ENCODE data around the gene YWHAB.

The YWHAB gene

DNA sequence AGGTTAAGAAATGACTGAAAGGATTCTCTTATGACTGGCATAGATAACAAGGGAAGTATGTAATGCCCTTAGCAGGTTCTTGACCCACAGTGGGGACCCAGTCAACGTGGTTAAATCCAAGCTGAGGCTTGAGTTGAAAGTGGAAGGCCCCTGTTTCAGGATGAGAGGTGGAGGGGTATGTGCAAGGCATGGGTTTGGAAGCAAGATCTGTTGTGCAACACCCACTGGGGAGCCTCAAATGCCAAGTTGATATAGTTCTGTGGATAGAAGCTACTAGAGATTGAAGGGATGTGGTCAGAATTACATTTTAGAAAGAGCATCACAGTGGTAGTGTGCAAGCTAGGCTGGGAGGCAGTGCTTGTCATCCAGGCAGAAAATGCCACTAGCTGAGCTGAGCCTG is 29.4 kb downstream of the YWHAB start:
- peak in 1 of 5 donors; percentile 52 for DNase-seq

DNA sequence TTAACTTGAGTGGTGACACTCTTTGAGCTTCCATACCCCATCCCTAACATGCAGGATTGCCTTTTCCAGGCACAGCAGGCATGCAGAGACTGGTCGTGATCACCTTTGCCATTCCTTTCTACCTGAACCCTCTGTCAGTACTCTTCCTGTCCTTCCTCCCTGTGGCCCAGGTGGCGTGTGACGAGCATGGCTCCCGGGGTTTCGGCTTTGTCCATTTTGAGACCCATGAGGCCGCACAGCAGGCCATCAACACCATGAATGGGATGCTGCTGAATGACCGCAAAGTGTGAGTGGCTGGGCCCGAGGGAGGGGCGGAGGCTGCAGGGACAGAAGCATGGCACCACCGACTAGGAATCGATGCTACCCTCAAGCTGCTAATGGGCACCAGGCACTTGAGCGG is 31.1 kb downstream of the YWHAB start:
- DNase-seq, result no peak

DNA sequence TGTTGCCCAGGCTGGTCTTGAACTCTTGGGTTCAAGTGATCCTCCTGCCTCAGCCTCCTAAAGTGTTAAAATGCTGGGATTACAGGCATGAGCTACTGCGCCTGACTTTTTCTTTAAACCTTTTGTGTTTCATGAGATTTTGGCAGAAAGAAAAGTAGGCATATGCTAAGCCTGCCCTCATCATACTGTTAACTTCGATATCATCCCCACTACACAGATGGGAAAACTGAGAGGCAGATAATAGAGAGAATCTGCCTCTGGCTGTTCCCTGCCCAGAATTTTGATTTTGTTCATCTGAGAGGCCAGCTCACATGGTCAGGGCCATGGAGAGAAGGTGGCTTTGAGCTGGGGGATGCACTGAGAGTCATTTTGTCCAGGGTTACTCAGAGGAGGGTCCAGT is 31.9 kb downstream of the YWHAB start:
- no peak for DNase-seq

DNA sequence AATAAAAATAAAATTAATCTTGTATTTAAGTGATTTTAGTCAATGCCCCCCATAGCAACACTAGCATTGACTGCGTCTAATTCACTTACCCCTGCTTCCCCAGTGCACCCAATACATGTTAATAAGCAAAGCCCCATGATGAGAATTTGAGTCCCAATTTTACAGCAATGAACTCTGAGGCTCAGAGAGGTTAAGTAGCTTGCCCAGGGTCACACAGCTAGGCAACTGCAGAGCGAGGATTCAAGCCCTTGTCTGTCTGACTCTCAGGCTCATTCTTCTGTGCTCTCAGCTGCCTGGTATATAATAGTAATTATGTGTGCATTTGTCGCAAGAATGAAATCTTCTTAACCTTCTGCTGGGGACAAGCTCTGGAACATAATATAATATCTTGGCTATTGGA is 32.8 kb downstream of the YWHAB start:
- no peak for DNase-seq

DNA sequence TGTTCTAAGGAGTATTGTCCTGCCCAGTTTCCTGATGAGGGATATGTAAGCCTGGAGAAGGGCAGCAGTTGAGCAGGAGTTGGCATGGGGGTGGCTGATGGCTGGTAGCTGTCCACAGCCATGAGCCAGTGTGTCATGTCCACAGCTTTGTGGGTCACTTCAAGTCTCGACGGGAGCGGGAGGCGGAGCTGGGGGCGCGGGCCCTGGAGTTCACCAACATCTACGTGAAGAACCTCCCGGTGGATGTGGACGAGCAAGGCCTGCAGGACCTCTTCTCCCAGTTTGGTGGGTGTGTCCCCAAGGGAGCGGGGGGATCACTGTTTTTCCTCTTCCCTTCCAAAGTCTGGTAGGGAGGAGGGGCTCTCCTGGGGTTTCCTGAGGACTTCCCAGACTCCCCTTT is 33.3 kb downstream of the YWHAB start:
- no peak for DNase-seq

DNA sequence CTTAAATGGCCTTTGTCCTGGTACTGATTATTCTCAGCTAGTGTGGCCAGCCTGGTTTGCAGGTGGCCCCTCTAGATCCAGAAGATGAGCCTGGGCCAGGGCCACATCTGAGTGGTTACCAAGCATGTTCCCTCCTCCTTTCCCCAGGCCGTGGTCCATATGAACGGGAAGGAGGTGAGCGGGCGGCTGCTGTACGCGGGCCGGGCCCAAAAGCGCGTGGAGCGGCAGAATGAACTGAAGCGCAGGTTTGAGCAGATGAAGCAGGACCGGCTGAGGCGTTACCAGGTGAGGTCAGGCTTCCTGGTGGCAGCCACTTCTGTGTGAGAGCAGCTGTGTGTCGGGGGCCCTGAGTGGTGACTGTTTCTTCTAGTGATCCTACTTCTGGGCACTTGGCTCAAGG is 35.9 kb downstream of the YWHAB start:
- no peak for DNase-seq

DNA sequence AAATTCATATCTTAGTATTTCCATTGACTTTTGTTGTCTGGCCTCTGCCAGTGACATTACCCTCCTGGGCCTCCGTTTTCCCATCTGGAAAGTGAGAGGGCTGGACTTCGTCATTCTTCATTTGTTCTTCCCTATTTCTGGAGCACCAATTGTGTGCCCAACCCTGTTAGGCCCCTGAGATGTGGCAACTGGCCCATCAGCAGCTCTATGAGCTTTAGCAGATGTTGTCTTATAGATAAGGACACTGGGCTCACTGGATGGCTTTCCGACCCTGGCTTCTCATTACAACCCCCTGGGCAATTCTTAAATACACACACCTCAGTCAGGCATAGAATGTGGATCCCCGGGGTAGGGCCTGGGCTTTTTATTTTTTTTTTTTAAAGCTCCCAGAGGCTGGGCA is 39.0 kb downstream of the YWHAB start:
- DNase-seq, result no peak

DNA sequence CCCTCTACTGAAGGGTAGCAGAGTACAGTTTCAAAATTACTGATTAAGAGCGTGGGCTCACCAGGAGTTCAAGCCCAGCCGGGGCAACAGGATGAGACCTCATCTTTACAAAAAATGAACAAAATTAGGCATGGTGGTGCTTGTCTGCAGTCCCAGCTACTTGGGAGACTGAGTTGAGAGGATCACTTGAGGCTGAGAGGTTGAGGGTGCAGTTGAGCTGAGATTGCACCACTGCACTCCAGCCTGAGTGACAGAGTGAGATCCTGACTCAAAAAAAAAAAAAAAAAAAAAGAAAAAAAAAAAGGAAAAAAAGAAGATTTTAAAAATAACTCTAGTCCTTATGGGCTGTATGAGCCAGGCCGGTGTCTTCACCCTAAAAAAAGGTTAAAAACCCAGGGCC is 43.1 kb downstream of the YWHAB start:
- no peak for DNase-seq

DNA sequence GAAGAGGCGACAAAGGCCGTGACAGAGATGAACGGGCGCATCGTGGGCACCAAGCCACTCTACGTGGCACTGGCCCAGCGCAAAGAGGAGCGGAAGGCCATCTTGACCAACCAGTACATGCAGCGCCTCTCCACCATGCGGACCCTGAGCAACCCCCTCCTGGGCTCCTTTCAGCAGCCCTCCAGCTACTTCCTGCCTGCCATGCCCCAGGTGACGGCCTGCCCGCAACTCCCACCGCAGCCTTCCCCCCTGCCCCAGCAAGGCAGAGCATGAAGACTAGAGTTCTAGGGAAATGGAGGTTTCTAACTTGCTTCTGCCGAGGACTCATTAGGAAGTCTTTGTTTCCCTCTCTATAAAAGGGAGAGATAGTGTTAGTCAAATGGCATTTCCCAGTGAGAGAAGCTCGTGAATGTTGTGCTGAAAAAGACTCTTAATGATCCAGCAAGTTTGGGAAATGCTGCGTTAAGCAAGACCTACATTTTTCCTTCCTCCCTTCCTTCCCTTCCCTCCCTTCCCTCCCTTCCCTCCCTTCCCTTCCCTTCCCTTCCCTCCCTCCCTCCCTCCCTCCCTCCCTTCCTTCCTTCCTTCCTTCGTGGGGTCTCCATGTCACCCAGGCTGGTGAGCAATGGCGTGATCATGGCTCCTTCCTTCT is 45.1 kb downstream of the YWHAB start:
- no peak for DNase-seq

DNA sequence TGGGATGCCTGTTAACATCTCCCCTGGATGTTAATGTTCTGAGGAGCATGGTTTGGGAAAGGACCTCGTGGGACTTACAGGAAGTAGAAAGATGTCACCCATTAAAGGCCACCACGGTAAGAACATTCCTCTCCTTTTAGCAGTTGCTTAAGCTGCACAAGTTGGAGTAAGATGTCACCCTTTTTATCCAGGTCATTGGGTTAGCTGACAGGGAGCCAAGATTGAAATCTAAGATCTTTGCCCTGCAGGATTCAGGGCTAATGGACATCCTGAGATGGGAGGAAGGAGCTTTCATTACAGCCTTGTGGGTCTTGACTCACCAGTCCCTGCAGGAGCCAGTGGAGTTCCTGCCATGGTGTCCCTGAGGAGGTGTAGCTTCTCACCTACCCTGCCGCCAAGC is 46.4 kb downstream of the YWHAB start:
- no peak for DNase-seq

DNA sequence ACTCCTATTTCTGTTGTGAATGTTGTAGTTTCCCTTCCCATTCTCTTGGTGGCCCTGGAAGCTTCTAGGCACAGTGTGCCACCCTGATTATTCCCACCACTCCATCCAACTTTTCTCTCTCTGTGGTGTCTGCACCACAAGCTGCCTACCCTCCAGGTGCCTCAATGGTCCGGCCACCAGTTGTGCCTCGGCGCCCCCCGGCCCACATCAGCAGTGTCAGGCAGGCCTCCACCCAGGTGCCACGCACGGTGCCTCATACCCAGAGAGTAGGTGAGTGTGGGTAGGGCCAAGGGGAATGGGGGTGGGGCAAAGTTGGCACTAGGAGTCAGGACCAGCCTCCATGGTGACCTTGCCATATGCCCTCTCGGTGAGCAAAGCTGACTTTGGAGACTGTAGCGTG is 47.4 kb downstream of the YWHAB start:
- DNase-seq, result no peak

DNA sequence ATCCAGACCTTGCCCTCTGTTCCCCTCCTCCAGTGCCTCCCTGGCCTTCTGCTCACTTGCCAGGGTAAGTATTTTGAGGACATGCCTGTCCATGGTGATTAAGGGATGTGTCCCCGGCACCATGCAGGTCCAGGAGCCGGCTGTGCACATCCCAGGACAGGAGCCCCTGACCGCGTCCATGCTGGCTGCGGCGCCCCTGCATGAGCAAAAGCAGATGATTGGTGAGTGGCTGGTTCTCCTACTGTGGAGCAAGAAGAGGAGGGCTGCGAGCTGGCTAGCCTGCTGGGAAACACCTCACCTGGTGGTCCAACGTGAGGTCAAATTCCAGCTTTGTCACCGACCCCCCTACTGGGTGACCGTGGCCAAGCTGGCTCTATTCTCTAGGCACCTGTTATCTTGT is 51.0 kb downstream of the YWHAB start:
- no peak for DNase-seq

DNA sequence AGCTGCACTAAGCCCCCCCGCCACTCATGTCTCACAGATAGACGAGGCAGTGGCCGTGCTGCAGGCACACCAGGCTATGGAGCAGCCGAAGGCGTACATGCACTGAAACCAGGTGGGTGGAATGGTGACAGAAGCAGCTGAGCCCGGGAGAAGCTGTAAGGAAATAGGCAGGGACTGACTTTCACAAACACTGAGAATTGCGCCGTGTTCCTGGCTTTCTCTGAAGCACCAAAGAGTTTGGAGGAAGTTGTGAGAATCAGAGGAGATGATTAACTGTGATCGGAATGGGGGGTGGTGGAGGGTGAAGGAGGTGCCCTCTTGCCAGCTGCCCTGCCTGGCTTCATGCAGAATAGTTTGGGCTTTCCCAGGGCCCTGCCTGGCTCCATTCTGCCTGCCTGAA is 53.1 kb downstream of the YWHAB start:
- no peak for DNase-seq

DNA sequence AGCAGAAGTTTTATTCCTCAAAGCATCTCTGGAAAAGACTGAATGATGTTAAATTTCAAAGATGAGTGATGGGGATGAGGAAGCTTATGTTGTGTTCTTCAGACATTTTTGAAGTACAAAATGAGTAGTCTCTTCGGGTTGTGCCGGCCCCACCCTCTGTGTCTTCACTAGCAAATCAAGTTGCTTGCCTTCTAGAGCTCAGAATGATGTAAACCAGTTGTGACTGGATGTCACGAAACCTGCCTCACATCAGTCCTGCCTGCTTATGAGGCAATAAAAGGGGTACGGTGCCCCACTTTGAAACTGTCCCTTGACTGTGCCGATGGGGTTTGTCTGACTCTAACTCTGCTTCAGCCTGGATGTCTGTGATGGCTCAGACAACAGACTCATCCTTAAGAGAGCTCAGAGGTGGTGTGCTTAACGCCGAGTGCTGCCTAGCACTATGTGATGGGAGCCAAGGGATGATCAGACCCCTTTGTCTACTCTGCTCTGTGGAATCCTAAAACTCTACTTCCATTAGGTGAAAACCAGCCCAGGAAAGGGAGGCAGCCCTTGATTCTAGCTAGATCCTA is 55.7 kb downstream of the YWHAB start:
- no peak for DNase-seq

DNA sequence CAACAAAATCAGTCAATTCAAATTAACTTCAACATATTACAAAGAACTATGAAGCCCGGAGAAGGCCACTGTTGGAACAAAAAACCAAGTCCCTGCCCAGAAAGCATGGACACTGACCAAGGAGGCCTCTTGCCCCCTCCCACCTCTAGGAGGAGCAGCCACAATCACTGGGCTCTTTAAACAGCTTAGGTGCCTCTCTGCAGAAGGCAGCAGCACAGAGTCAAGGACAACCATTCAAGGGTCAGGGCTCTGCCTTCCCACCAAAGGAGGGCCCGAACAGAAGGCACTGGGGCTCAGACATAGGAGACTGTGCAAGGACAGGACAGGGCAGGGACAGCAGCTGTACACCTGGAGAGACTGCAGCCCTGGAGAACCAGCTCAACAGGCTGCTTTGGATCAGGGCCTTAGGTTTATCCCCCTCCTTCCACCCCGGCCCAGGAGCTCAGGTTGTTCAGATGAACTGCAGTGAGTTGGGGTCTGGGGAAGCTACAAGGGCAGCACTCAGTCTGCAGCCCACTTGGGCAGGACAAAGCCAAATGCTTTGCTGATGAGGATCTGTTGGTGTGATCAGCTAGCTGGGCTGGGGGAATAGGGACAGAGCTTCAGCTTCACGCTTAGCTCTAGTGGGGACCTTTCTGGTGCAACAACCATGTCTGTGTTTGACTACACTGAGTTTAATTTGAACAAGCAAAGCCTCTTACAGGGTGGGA is 56.9 kb downstream of the YWHAB start:
- DNase-seq, result no peak

DNA sequence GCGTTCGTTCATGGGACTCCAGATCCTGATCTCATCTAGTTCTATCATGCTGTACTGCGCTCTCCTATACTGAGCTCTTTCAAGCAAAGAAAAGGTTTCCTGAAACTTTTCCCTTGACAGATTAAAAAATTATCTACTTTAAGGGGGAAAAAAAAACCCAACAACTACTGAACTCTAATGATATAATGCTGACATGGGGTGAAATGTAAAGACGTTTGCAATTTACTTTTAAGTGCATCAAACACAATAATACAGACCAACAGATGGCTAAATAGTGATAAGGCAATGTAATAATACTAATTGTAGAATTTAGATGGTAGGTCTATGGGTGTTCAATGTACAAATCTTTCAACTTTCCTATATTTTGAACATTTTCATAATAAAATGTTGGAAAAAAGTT is 58.3 kb downstream of the YWHAB start:
- no peak for DNase-seq

DNA sequence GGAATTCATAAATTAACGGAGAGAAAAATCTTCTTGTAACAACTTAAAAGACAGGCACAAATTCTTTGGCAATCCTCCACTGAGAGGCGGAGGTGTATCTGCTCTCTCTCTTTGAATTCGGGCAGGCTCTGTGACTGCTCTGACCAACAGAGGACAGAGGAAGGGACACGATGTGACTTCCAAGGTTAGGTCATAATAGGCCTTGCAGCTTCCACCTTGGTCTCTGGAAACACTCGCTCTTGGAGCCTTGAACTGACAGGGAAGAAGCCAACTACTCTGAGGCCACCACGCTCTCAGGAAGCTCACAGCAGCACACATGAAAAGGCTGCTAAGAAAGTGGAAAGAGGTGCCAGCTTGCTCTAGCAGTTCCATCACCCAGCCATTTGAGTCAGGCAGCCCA is 59.8 kb downstream of the YWHAB start:
- DNase-seq, result no peak

DNA sequence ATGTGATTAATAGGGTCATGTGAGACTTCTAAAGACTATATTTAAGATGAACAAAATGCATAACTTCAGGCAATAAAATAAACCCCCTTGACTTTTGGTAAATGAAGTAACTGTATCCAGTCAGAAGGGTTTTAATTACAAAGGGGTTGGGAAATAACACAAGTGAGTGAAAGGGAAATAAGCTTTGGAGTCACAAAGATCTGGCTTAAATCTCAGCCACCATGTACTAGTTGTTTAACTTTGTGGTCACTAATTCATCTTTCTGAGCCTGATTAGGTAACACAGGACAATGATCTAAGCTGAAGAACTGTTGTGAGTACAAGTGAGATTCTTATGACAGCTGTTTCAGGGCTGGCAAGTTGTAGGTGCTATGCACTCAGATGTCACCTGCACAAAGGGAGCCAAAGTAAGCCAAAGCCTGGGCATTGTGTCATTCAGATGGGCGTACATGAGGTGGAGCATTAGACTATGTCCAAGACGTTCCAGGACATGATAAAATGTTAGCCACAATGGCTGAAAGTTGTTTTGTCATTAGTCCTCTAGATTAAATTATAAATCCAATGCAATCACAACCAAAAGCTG is 60.9 kb downstream of the YWHAB start:
- no peak for DNase-seq

DNA sequence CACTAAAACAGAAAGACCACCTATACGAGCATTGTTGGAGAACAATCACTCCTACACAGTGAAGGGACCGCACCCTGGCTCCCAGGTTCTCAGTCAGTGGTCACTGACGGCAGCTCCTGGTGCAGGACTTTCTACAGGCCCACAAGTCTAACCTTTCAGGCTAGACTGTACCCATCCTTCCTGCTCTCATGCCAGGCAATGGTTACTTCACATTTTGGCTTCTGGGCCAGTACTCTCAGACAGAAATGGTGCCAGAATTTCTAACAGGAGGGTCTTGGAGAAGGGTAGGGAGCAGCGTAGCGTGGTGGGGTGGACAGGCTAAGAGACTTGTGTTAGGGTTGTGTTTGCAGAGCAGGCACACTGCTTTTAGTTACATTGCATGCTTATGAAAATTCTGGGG is 62.6 kb downstream of the YWHAB start:
- DNase-seq, result no peak

DNA sequence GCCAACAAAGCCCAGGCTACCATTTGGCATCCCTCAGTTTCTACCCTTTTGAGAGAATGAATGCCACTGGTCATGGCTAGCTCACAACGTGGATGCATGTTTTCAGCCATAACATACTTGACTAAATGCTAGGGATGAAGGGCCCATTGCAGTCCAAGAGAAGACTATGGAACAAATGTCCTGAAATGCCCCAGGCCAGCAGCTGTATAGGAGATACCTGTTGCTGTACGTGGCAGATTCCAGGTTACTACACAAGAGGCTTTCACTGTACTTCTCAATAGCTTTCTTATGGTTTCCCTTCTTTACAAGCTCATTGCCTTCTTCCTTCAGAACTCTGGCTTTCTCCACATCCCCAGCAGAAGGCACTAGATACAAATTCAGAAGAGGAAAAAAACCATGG is 63.0 kb downstream of the YWHAB start:
- DNase-seq, result no peak

DNA sequence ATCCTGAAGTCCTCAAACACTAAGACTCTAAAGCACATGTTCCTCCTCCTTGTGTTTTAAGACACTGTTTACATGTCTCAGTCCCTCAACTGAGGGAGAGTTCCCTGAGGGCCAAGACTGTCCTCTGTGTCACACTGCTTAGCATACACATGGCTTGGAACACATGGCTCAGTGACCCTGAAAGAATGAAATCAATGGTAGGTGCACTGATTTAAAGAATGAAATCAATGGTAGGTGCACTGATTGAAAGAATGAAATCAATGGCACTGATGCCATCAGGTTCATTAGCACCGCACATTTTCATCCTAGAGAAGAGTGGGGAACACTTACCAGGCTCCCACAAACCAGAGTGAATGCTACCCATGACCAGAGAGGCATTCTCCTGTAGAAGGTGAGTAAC is 64.9 kb downstream of the YWHAB start:
- DNase-seq, result no peak

DNA sequence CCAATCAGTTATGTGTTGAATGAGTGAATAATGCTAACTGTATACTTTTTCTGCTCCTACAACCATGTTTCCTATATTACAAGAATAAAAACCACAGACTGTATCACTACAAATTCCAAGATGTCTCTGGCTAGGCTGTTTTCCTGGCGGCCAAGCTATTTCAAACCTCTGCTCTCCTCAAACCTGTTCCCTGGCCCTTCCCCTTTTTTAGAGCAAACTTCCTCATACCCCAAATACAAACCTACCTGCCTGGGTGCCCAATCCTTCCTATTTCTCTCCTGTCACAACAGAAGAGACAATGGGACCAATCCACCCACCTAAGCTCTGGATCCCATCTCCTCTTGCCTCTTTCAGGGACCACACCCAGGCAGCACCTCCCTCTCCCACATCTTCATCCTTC is 67.2 kb downstream of the YWHAB start:
- no peak for DNase-seq

DNA sequence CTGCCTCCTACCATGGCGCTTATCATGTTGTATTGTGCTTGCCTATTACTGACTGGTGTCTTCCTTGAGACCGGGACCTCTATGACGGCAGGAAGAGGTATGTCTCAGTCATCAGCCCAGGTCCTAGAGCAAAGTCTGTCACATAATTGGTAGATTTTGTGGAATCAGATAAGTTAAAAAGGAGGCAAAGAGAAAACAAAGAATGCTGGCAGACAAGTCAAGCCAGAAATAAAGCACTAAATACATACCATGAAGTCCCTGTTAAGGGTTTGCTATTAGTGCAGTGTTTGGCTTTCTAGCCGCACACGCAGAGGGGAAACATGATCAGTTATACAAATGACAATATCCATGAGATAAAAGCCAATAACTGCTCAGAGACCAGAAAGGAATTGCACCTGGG is 68.7 kb downstream of the YWHAB start:
- no peak for DNase-seq

DNA sequence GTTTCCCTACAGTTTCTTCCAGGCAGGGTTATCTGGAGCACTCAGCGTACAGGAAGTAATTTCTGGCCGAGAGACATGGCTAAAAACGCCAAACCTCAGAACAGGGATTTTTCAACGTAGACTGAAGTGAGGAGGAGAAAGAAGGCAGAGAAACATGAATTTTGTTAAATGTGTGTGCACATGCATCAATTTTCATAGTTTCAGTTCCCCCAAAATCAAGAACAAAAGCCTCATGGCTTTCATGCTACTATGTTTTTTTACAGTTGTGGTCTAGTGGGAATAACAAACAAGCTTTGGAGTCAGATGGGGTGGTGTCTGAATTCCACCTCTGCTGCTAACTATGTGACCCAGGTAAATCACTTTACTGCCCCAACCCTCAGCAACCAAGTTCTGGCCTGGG is 69.8 kb downstream of the YWHAB start:
- no peak for DNase-seq

Measured in T-helper 1 cell (primary cell).